GM18907 (cell line): ENCODE measurements around the gene ILDR2.

ENCODE experiments used
- ATAC-seq: cut with Tn5 transposase; IDR thresholded peaks from one replicate; pipeline ENCODE4 v1.9.1; 2021; ENCODE audit warnings: mild to moderate bottlenecking, moderate library complexity; ENCODE audit not compliant: unreplicated experiment

The ILDR2 gene

DNA sequence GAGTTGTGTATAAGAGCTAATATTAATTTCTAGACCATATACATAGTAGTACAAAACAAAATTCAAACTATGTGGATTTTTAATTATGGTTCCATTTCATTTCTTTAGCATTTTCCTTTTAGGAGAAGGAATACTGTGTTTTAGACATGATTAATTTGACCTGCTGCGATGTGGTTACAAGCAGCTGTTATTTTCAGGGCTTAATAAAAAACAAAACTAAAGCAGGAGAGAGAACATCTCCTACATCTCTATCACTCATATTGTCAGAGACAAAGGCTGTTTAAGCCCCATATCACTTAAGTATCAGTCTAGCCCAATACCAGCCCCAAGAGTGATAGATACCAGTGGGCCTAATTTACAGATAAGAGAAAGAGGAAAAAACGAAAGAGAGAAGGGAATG, 47.6 kb downstream of the ILDR2 start:
- no peak for ATAC-seq

- no peak for ATAC-seq
Measured at GRCh38 chr1:166925810-166926478, 49.4 kb downstream of the ILDR2 start.

DNA sequence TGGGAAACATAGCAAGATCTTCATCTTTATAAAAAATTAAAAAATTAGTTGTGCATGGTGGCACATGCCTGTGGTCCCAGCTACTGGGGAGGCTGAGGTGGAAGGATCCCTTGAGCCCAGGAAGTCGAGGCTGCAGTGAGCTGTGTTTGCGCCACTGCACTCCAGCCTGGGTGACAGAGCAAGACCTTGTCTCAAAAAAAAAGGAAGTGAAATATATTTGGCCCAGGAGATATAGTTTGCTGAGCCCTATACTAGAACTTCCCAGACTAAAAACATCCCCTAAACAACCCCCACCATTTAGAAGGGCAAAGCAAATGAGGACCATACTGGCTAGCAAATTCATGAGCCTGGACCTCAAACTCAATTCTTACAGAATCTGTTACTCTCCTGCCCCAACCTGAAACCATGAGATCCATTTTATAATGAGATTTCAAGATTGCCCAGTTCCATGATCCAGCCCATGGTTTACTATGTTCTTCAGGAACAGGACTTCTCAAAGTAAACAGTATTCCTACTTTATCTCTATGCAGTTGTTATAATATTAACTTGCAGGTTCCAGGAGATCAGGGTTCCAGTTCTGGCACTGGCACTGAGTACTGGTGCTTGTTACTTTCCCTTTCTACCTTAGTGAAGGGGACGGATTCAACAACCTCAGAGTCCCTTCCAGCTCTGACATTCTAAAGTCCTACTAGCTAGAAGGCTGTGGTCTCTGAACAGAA, 50.4 kb downstream of the ILDR2 start:
- ATAC-seq: peak; percentile 78

DNA sequence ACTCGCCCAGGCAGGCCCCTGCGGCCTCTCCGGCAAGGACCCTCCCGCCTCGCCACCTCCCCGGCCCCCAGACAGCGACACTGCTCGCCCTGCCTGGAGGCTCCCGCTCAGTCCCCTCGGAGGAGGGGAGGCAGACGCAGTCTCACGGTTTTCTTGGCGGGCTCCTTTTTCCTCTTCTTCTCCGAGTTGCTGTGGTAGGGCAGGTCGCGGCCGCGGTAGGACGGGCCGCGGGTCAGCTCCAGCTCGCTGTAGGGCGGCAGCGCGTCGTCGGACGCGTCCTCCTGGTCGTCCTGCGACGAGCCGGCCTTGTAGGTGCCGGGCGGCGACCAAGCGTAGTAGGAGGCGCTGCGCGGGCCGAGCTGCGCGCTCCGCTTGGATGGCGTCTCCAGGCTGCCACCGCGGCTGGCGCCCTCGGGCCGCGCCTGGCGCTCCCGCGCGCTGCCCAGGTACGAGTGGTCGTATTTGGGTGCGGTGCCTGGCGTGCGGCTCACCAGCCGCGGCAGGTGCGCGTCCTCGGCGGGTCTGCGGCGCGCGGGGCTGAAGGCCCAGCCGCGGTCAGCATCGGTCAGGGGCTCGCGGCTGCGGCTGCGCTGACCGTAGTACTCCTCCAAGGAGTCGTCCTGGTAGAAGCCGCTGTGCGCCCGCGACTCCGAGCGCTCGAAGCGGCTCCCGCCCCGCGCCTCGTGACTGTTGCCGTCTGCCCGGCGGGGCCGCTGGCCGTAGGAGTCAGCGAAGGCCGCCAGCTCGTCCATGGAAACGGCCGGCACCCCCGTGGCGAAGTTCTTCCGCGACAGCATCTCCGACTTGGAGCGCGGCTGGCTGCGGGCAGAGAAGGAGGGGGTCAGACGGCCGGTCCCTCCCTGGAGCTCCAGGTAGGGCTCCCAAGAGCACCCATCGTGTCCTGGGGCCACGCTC, 54.5 kb downstream of the ILDR2 start:
- ATAC-seq: peak; percentile 45

GRCh38 chr1:166918956-166919316, 56.4 kb downstream of the ILDR2 start:
- ATAC-seq: no peak

DNA sequence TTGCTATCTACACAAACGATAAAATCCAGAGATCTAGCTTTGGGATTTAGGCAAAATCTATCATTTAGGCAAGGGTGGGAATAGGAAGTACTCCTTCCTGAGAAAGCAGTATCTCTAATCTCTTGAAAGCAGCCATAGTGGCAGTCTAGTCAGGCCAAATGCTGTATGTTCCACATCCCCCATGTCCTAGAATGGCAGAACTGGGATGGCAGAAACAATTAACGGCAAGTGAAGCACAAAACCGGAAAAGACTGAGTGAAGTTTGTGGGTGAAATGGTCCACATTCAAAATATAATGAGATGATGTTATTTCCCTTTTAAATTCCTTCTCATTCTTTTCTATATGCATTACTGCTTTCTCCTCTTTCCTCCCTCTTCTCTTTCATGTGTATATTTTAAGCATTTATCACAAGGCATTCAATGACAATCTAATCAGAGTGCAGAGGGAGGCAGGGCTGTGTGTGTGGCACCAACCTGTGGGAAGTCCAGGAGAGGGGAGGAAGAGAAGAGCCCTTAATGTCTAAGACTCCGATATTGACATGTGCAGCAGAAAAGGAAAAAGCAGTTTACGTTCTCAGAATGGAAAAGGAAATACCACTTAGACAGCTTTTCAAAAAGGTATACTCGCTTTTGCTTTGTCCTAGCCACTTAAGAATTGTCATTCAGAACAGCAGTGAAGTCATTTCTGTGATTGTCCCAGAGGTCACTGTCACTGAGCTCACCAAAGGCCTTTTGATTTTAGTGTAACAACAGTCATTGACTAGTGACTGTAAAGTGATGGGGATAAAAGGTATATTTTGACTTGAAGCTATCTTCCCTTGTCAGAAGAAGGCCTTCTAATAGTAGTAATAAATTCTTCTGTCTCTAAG, 57.0 kb downstream of the ILDR2 start:
- no peak for ATAC-seq

DNA sequence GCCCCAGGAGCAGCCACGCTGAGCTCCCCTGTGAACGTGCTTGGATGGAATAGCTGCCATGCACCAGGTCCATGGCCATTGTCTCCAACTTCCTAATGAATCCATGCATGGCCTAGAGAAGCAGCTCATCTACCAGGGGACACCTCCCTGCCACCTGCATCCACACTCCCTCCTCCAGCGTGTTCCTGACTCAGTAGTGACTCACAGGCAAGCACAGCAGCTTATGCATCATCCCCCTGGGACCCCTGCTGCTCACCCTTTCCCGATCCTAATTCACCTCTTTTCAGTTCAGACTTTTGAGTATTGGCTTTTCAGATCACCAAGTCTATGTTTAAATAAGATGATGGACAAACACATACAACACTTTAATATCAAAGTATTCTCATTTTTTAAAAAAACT, 59.4 kb downstream of the ILDR2 start:
- no peak for ATAC-seq

DNA sequence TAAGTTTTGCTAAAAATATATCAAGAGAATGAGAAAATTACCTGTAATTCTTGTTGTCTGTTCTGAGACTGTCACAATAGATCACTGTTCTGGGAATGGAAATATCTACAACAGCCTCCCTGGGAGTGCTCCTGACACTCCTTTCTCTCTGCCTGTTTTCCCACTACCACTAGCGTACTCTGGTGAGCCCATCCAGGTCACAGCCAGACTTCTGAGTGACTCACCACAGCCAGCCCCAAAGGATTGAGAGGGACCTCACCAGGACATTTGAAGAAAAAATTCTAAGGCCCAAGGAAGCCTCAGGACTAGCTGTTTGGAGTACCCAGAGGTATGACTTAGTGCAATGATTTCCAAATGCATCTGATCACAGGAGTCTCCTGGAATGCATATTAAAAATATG, 60.3 kb downstream of the ILDR2 start:
- no peak for ATAC-seq

DNA sequence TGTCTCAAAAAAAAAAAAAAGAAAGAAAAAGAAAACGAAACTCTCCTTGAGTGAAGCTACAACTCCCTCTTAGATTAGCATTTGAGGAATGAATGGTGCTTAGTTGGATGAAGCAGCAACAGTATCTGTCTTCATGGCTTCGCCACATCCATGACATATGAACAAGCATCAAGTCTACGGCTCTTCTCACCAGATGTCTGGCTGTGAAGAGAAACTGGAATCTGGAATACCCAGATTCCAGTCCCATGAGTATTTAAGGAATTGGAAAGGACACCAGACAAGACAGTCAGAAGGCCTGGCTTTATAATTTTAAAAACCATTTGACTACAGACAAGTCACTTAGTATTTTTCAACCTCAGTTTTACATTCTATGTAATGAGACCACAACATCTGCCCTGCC, 61.2 kb downstream of the ILDR2 start:
- no peak for ATAC-seq

- ATAC-seq: no peak
Measured at GRCh38 chr1:166911624-166912023, 63.7 kb downstream of the ILDR2 start.

GRCh38 chr1:166910396-166910994, 64.8 kb downstream of the ILDR2 start:
- peak; percentile 96 for ATAC-seq

DNA sequence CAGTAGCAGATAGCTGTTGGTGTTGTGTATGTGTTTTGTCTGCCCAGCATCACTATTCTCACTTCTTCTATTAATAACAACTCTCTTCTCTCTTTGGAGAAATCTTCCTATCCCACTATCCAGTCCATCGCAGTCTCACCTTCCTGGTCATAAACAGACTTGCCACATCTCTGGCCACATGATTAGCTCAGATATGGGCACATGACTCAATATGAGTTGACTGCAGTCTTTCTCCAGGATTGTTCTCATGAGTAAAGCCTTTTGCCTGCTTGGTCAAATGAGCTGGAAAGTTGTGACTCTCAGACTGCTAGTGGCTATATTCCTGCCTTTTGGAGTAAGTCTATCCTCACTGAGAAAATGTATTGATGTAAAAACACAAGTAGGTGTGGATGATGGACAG, 66.4 kb downstream of the ILDR2 start:
- ATAC-seq: no peak

- ATAC-seq: peak; percentile 43
Measured at GRCh38 chr1:166907763-166908162, 67.6 kb downstream of the ILDR2 start.

DNA sequence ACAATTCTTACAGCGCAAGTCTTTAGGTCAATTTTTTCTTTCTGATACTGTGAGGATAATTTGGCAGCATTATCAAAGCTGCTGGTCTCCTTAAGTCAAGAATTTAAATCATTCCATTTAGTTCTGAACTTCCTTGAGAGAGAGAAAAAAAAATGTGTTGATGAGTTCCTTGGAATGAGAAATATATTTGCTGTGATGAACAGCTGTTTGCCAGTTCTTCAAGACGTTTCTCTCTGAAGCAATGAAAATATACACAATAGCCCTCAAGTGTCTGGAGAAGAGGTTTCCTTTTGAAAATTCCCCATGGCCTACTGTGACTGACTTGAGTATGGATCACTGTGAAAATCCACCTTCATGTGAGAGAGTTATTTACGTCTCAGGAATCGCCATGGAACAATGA, 68.3 kb downstream of the ILDR2 start:
- ATAC-seq: no peak

GRCh38 chr1:166906647-166907046, 68.7 kb downstream of the ILDR2 start:
- ATAC-seq: no peak

- ATAC-seq: no peak
Measured at GRCh38 chr1:166905900-166906299, 69.4 kb downstream of the ILDR2 start.

DNA sequence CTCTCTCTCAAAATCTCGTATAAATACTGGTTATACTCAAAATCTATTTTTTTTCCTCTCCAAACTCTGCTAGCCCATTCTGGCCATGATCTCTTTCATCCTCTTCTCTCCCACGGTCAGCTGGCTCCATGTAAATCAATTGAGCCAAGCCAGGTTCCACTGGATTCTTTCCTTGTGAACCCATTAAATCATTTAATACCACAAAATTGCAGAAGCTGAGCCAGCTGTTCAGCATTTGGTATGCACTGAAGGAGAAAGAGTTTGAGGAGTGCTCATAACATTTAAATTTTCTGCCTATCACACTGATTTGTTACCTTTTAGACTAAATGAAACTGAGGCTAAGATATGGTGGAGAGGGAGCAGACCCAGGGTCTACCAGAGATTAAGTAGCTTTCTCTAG, 70.2 kb downstream of the ILDR2 start:
- no peak for ATAC-seq

GRCh38 chr1:166903232-166903631, 72.1 kb downstream of the ILDR2 start:
- ATAC-seq: no peak

GRCh38 chr1:166902279-166902678, 73.1 kb downstream of the ILDR2 start:
- no peak for ATAC-seq

GRCh38 chr1:166900987-166901386, 74.4 kb downstream of the ILDR2 start:
- ATAC-seq: no peak
